SJSA1 (cell line): ENCODE measurements around the gene PPM1L. TPM values are rescaled to one million over a fixed set of nuclear protein-coding genes. Genes with fewer than 3 reads are reported as not detected.

Experiments
- DNase-seq, 2 experiments: peaks; one replicate each; pipeline ENCODE4 v3.0.0-alpha.2; 2015 to 2020; ENCODE audit warnings: low spot score in 2 of 2, low read depth in 1 of 2
- H3K27ac ChIP-seq: fragments of 250-450 bp; sonication (Bioruptor Pico); 2 replicates; pipeline ENCODE4 v1.5.1; 2020; ENCODE audit warnings: mild to moderate bottlenecking, moderate library complexity
- H3K27me3 ChIP-seq: fragments of 250-450 bp; sonication (Bioruptor Pico); replicated peaks from 2 replicates; pipeline ENCODE4 v1.5.1; 2020; ENCODE audit warnings: mild to moderate bottlenecking, moderate library complexity
- H3K36me3 ChIP-seq: fragments of 250-450 bp; sonication (Bioruptor Pico); 2 replicates; pipeline ENCODE4 v1.5.1; 2020; ENCODE audit warnings: mild to moderate bottlenecking
- H3K4me1 ChIP-seq: fragments of 250-450 bp; sonication (Bioruptor Pico); replicated peaks from 2 replicates; pipeline ENCODE4 v1.6.1; 2021; ENCODE audit warnings: mild to moderate bottlenecking
- H3K4me3 ChIP-seq: fragments of 250-450 bp; sonication (Bioruptor Pico); 2 replicates; pipeline ENCODE4 v1.5.1; 2020; ENCODE audit warnings: mild to moderate bottlenecking
- H3K9me3 ChIP-seq: fragments of 250-450 bp; sonication (Bioruptor Pico); replicated peaks from 2 replicates; pipeline ENCODE4 v1.5.1; 2020; ENCODE audit warnings: mild to moderate bottlenecking
- total RNA-seq: library from RNA; depleted of rRNA; stranded (reverse); fragments of >200 nt; shearing (Covaris generic); gene quantifications from 2 replicates; pipeline ENCODE4 v1.2.3, GENCODE V29; 2014

Gene PPM1L
- total RNA-seq, 1 experiment from 2014 or later: 0.24 TPM

- Histone ChIP-seq H3K4me1 (no peaks in the 10 kb centered on the region), H3K27me3 (0 out of 2 replicates have a peak, but pooled peaks cover 4% of the 10 kb centered on the region), H3K27ac (no peak overlapping the region), H3K4me3 (no peak overlapping the region), H3K36me3 (no peaks in the 10 kb centered on the region), H3K9me3 (no peaks in the 10 kb centered on the region)
- no peak for DNase-seq
Measured at GRCh38 chr3:160950542-160950941, 194.5 kb downstream of the PPM1L start.

GRCh38 chr3:160950954-160951353, 194.9 kb downstream of the PPM1L start:
- no peak overlapping the region for H3K27ac ChIP-seq

GRCh38 chr3:160951642-160952487, 195.8 kb downstream of the PPM1L start:
- Histone ChIP-seq H3K36me3 (no peaks in the 10 kb centered on the region), H3K9me3 (no peaks in the 10 kb centered on the region), H3K27me3 (0 out of 2 replicates have a peak, but pooled peaks cover 4% of the 10 kb centered on the region), H3K4me3 (no peak overlapping the region), H3K4me1 (no peaks in the 10 kb centered on the region), H3K27ac (no peak overlapping the region)
- no peak for DNase-seq

More at GRCh38 chr3:160950954-160951353, 194.9 kb downstream of the PPM1L start:
- Histone ChIP-seq H3K27me3 (0 out of 2 replicates have a peak, but pooled peaks cover 4% of the 10 kb centered on the region), H3K9me3 (no peaks in the 10 kb centered on the region), H3K4me1 (no peaks in the 10 kb centered on the region), H3K36me3 (no peaks in the 10 kb centered on the region), H3K4me3 (no peak overlapping the region)
- DNase-seq: no peak

GRCh38 chr3:160953686-160954085, 197.7 kb downstream of the PPM1L start:
- no peak overlapping the region for H3K27ac ChIP-seq
- no peaks in the 10 kb centered on the region for H3K36me3 ChIP-seq
- no peaks in the 10 kb centered on the region for H3K9me3 ChIP-seq
- H3K27me3 ChIP-seq: 0 out of 2 replicates have a peak, but pooled peaks cover 4% of the 10 kb centered on the region
- H3K4me1 ChIP-seq: no peaks in the 10 kb centered on the region
- H3K4me3 ChIP-seq: no peak overlapping the region
- no peak for DNase-seq

- H3K27me3 ChIP-seq: 0 out of 2 replicates have a peak, but pooled peaks cover 4% of the 10 kb centered on the region
- no peaks in the 10 kb centered on the region for H3K36me3 ChIP-seq
- no peak overlapping the region for H3K27ac ChIP-seq
- no peaks in the 10 kb centered on the region for H3K9me3 ChIP-seq
- peak in 1 of 2 experiments; percentile 6 for DNase-seq
- no peaks in the 10 kb centered on the region for H3K4me1 ChIP-seq
- H3K4me3 ChIP-seq: no peak overlapping the region
Measured at GRCh38 chr3:160956785-160957184, 200.8 kb downstream of the PPM1L start.

GRCh38 chr3:160960568-160960967, 204.5 kb downstream of the PPM1L start:
- Histone ChIP-seq H3K27ac (no peak overlapping the region), H3K9me3 (no peaks in the 10 kb centered on the region), H3K4me1 (no peaks in the 10 kb centered on the region), H3K27me3 (no peaks in the 10 kb centered on the region), H3K36me3 (no peaks in the 10 kb centered on the region), H3K4me3 (no peak overlapping the region)
- DNase-seq: no peak

- no peak overlapping the region for H3K4me3 ChIP-seq
- DNase-seq: no peak
- no peaks in the 10 kb centered on the region for H3K27me3 ChIP-seq
- no peaks in the 10 kb centered on the region for H3K4me1 ChIP-seq
- H3K9me3 ChIP-seq: no peaks in the 10 kb centered on the region
- no peak overlapping the region for H3K27ac ChIP-seq
- no peaks in the 10 kb centered on the region for H3K36me3 ChIP-seq
Measured at GRCh38 chr3:160963949-160964348, 207.9 kb downstream of the PPM1L start.

- Histone ChIP-seq H3K4me1 (no peaks in the 10 kb centered on the region), H3K27ac (no peak overlapping the region), H3K27me3 (no peaks in the 10 kb centered on the region), H3K4me3 (no peak overlapping the region), H3K36me3 (no peaks in the 10 kb centered on the region), H3K9me3 (no peaks in the 10 kb centered on the region)
- no peak for DNase-seq
Measured at GRCh38 chr3:160968761-160969160, 212.7 kb downstream of the PPM1L start.

GRCh38 chr3:160973067-160973809, 217.2 kb downstream of the PPM1L start:
- H3K27me3 ChIP-seq: no peaks in the 10 kb centered on the region
- H3K4me3 ChIP-seq: no peak overlapping the region
- H3K27ac ChIP-seq: no peak overlapping the region
- no peak for DNase-seq
- no peaks in the 10 kb centered on the region for H3K9me3 ChIP-seq
- H3K36me3 ChIP-seq: no peaks in the 10 kb centered on the region
- H3K4me1 ChIP-seq: no peaks in the 10 kb centered on the region

GRCh38 chr3:160977773-160978172, 221.7 kb downstream of the PPM1L start:
- Histone ChIP-seq H3K4me1 (no peaks in the 10 kb centered on the region), H3K27me3 (no peaks in the 10 kb centered on the region), H3K9me3 (no peaks in the 10 kb centered on the region), H3K36me3 (no peaks in the 10 kb centered on the region), H3K27ac (no peak overlapping the region), H3K4me3 (no peak overlapping the region)
- no peak for DNase-seq

- H3K4me1 ChIP-seq: no peaks in the 10 kb centered on the region
Measured at GRCh38 chr3:160980740-160981139, 224.7 kb downstream of the PPM1L start.

GRCh38 chr3:160981217-160981938, 225.3 kb downstream of the PPM1L start:
- no peaks in the 10 kb centered on the region for H3K4me1 ChIP-seq
- no peak for DNase-seq

More at GRCh38 chr3:160980740-160981139, 224.7 kb downstream of the PPM1L start:
- no peak for DNase-seq
- Histone ChIP-seq H3K9me3 (no peaks in the 10 kb centered on the region; the same call in 1 of the 2 replicates), H3K36me3 (no peaks in the 10 kb centered on the region), H3K4me3 (no peak overlapping the region), H3K27ac (no peak overlapping the region), H3K27me3 (no peaks in the 10 kb centered on the region)

GRCh38 chr3:160982491-160982890, 226.5 kb downstream of the PPM1L start:
- no peaks in the 10 kb centered on the region; the same call in 1 of the 2 replicates for H3K9me3 ChIP-seq
- H3K4me3 ChIP-seq: no peak overlapping the region
- no peaks in the 10 kb centered on the region for H3K27me3 ChIP-seq
- no peaks in the 10 kb centered on the region for H3K36me3 ChIP-seq
- peak in 1 of 2 experiments; percentile 5 for DNase-seq
- no peaks in the 10 kb centered on the region for H3K4me1 ChIP-seq
- H3K27ac ChIP-seq: peak overlapping the region; percentile 20; the same call in 1 of the 2 replicates

More at GRCh38 chr3:160981217-160981938, 225.3 kb downstream of the PPM1L start:
- no peaks in the 10 kb centered on the region for H3K27me3 ChIP-seq
- H3K36me3 ChIP-seq: no peaks in the 10 kb centered on the region
- H3K4me3 ChIP-seq: no peak overlapping the region
- no peaks in the 10 kb centered on the region; the same call in 1 of the 2 replicates for H3K9me3 ChIP-seq
- no peak overlapping the region for H3K27ac ChIP-seq
